H1 (cell line): ENCODE results near the gene HOXD1. TPM values are rescaled to one million over a fixed set of nuclear protein-coding genes. Genes with fewer than 3 reads are reported as not detected.

ENCODE experiments used
- JUND ChIP-seq: IDR thresholded peaks from 2 replicates; pipeline ENCODE4 v1.6.1; 2011; ENCODE audit warnings: mild to moderate bottlenecking, improper control_type of control experiment, low read length
- TCF12 ChIP-seq: IDR thresholded peaks from 2 replicates; pipeline ENCODE4 v1.6.1; 2011; ENCODE audit warnings: low read depth, mild to moderate bottlenecking, low read length
- polyA plus RNA-seq, 7 experiments: library from polyadenylated mRNA; depleted of rRNA in 3 of 7; stranded (reverse) in 5 of 7; unstranded in 2 of 7; fragments of >200 nt in 5 of 7; fragments of 200-250 nt in 2 of 7; gene quantifications; 1 replicate in 5 of 7; 2 replicates in 1 of 7; 4 replicates in 1 of 7; pipeline versions ENCODE4 v1.2.1 to v1.2.3, GENCODE V29; 2011 to 2013; ENCODE audit warnings: missing spikeins in 2 of 7, mixed read lengths in 2 of 7
- total RNA-seq: library from RNA; stranded (reverse); fragmentation: NEBNext Ultra II Directional; extraction: Animal tissue kit (Norgen Biotek cat#: 25700); gene quantifications from 2 replicates; pipeline ENCODE4 v1.2.1, GENCODE V29; 2021

HOXD1 gene
- total and polyA plus RNA-seq, 2 of the 8 experiments (the other 6 are each of a cell fraction or from before 2014, with no cell fraction given), result 0.03 TPM; not detected in 1

GRCh38 chr2:176155356-176156044, 33.0 kb upstream of the HOXD1 start (continued):
- TF ChIP-seq TCF12 (no peak), JUND (no peak)
